ENCODE measurements around the gene PGBD5. TPM values are rescaled to one million over a fixed set of nuclear protein-coding genes. Genes with fewer than 3 reads are reported as not detected.

The PGBD5 gene
- total RNA-seq, 1 donor from 2014 or later = 16.2 TPM

- no peak for DNase-seq (ENCODE audit: low spot score, unreplicated experiment)
- no peak overlapping the region for H3K4me3 Mint-ChIP-seq (ENCODE audit: low read depth)
- H3K27me3 Mint-ChIP-seq = peaks cover 17% of the 10 kb centered on the region
- H3K27ac Mint-ChIP-seq = no peak overlapping the region
- no peak for TF ChIP-seq CTCF (IDR thresholded peaks at IDR 0.05; ENCODE audit: unreplicated experiment)
- H3K9me3 Mint-ChIP-seq (ENCODE audit: low read depth) = no peaks in the 10 kb centered on the region
- H3K4me1 Mint-ChIP-seq (ENCODE audit: low read depth) = peaks cover 1% of the 10 kb centered on the region
- H3K36me3 Mint-ChIP-seq (ENCODE audit: insufficient read depth) = no peaks in the 10 kb centered on the region
Measured at GRCh38 chr1:230306169-230306568, 120.0 kb downstream of the PGBD5 start.

- no peaks in the 10 kb centered on the region for H3K36me3 Mint-ChIP-seq (ENCODE audit: insufficient read depth)
- H3K9me3 Mint-ChIP-seq (ENCODE audit: low read depth) = no peaks in the 10 kb centered on the region
- no peak for TF ChIP-seq CTCF (IDR thresholded peaks at IDR 0.05; ENCODE audit: unreplicated experiment)
- H3K27me3 Mint-ChIP-seq = peaks cover 11% of the 10 kb centered on the region
- H3K4me3 Mint-ChIP-seq (ENCODE audit: low read depth) = no peak overlapping the region
- peak overlapping the region; percentile 29 for H3K27ac Mint-ChIP-seq
- DNase-seq (ENCODE audit: low spot score, unreplicated experiment) = no peak
- H3K4me1 Mint-ChIP-seq (ENCODE audit: low read depth) = peaks cover 18% of the 10 kb centered on the region
Measured at GRCh38 chr1:230303822-230304221, 122.3 kb downstream of the PGBD5 start.

DNA sequence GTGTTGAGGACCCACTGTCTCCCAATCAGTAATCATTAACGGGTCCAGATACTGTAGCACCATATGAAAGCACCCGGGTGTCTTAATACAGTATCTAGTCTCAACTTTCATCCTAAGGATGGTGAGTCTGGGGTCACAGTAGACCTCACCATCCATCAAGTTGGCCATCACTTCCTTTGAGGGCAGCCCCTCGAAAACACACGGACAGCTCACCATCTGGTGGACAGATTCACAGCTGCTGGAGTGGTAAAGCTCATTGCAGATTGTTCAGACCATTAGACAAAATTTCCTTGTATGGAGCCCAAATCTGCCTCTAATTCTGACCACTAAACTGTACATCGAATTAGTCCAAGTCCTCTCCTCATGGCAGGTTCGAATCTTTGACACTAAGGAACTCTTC lies 123.1 kb downstream of the PGBD5 start:
- H3K4me3 Mint-ChIP-seq (ENCODE audit: low read depth) = no peak overlapping the region
- peaks cover 18% of the 10 kb centered on the region for H3K4me1 Mint-ChIP-seq (ENCODE audit: low read depth)
- no peaks in the 10 kb centered on the region for H3K36me3 Mint-ChIP-seq (ENCODE audit: insufficient read depth)
- H3K27me3 Mint-ChIP-seq = peaks cover 11% of the 10 kb centered on the region
- no peak overlapping the region for H3K27ac Mint-ChIP-seq
- no peak for DNase-seq (ENCODE audit: low spot score, unreplicated experiment)
- no peaks in the 10 kb centered on the region for H3K9me3 Mint-ChIP-seq (ENCODE audit: low read depth)
- no peak for TF ChIP-seq CTCF (IDR thresholded peaks at IDR 0.05; ENCODE audit: unreplicated experiment)

DNA sequence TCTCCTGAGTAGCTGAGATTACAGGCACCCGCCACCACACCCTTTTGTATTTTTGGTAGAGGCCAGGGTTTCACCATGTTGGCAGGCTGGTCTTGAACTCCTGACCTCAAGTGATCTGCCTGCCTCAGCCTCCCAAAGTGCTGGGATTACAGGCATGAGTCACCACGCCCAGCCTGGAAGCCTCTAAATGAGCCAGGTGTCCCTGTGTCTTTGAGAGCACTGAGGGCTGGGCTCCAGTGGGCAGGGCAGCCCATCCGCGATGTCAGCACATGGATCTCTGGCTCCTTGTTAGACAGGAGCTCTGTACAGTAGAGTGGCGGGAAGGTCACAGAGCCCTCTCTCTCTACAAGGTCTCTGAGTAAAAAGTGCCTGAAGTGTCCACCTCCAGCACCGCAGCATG lies 124.3 kb downstream of the PGBD5 start:
- no peak overlapping the region for H3K4me3 Mint-ChIP-seq (ENCODE audit: low read depth)
- H3K36me3 Mint-ChIP-seq (ENCODE audit: insufficient read depth) = no peaks in the 10 kb centered on the region
- H3K27ac Mint-ChIP-seq = no peak overlapping the region
- peaks cover 18% of the 10 kb centered on the region for H3K4me1 Mint-ChIP-seq (ENCODE audit: low read depth)
- peaks cover 4% of the 10 kb centered on the region for H3K9me3 Mint-ChIP-seq (ENCODE audit: low read depth)
- peaks cover 8% of the 10 kb centered on the region for H3K27me3 Mint-ChIP-seq
- no peak for TF ChIP-seq CTCF (IDR thresholded peaks at IDR 0.05; ENCODE audit: unreplicated experiment)
- DNase-seq (ENCODE audit: low spot score, unreplicated experiment) = no peak

- Mint-ChIP-seq H3K27me3 (peaks cover 8% of the 10 kb centered on the region), H3K9me3 (ENCODE audit: low read depth) (peaks cover 4% of the 10 kb centered on the region), H3K27ac (no peak overlapping the region), H3K4me1 (ENCODE audit: low read depth) (peaks cover 18% of the 10 kb centered on the region), H3K4me3 (ENCODE audit: low read depth) (no peak overlapping the region), H3K36me3 (ENCODE audit: insufficient read depth) (no peaks in the 10 kb centered on the region)
- DNase-seq (ENCODE audit: low spot score, unreplicated experiment) = no peak
- no peak for TF ChIP-seq CTCF (IDR thresholded peaks at IDR 0.05; ENCODE audit: unreplicated experiment)
Measured at GRCh38 chr1:230301322-230301721, 124.8 kb downstream of the PGBD5 start.
